OCI-LY1 (cell line): ENCODE data around the gene FOXD3.

Source experiments
- CTCF ChIP-seq: fragments of 200-600 bp; sonication (generic), shearing (Covaris generic); IDR thresholded peaks from 2 replicates; pipeline ENCODE4 v1.5.1; 2017; ENCODE audit warnings: mild to moderate bottlenecking, antibody characterized with exemption, low read length, moderate library complexity, mixed read lengths
- EZH2 ChIP-seq: fragments of 200-600 bp; sonication (generic), shearing (Covaris generic); IDR thresholded peaks from 2 replicates; pipeline ENCODE4 v1.8.0; 2017; ENCODE audit warnings: borderline replicate concordance, mixed run types, mild to moderate bottlenecking, antibody characterized with exemption, low read length, moderate library complexity, mixed read lengths

GRCh38 chr1:63320022-63320721 is 2.2 kb upstream of the FOXD3 start:
- TF ChIP-seq CTCF (no peak), EZH2 (no peak)
